Inferior parietal cortex (tissue), 1 donor: Measurements from ENCODE around the gene LEPR.
"Not testable (repeated sequence)": the region's sequence is repeated elsewhere in the genome, so short reads cannot be mapped to it uniquely, and the experiment has no call there.

Experiments
- DNase-seq: peaks from one replicate; pipeline ENCODE4 v3.0.0-alpha.2; 2016; ENCODE audit errors: extremely low spot score

LEPR gene

DNA sequence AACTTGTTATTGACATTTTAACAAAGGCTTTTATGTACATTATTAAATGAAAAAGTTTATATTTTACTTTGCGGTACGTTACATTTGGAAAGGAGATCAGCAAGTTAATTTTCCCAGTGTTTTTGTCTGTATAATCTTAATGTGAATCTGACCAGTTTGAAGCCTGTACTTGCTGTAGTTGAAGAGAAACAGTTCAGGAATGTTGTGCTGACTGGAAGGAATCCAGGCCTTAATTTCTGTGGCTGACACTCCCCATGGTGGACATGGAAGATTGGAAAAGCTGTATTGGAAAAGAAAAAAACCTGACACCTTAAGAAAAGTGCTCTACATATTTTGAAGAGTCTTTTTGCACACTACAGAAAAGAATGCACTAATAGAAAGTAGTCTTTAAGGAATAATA is 15.5 kb downstream of the LEPR start:
- no peak for DNase-seq

DNA sequence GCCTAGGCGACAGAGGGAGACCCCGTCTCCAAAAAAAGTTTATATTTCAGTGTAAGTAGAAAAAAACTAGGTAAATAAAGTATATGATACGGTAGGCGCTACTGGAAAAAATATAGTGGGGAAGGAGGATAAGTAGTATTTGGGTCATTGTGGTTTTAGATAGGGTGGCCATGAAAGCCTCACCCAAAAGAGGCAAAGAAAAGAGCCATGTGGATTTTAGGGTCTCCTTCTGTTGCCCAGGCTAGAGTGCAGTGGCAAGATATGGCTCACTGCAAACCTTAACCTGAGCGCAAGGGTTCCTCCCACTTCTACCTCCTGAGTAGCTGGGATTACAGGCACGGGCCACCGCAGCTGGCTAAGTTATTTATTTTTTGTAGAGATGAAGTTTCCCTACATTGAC is 17.1 kb downstream of the LEPR start:
- no peak for DNase-seq

DNA sequence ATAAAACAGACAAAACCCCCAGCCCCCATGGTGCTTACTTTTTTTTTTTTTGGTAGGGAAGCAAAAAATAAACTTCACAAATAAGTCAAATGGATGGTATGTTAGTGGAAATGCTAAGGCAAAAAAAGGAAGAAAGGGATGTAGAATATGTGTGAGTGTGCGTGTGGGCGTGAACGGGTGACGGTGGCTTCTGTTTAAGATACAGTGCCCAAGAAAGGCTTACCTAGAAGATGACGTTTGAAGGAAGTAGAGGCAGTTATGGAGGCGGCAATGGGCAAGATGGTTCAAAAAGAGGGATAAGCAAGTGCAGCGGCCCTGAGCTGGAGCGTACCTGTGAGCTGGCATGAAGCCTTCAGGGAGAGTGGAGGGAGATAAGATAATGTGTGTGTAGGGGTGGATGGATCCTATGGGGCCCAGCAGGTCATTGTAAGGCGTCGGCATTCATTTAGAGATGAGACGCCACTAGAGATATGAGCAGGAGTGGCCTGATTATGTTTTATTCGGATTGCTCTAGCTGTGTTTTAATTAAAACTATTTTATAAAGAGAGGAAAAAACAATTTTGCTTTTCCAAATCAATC is 19.9 kb downstream of the LEPR start:
- no peak for DNase-seq

DNA sequence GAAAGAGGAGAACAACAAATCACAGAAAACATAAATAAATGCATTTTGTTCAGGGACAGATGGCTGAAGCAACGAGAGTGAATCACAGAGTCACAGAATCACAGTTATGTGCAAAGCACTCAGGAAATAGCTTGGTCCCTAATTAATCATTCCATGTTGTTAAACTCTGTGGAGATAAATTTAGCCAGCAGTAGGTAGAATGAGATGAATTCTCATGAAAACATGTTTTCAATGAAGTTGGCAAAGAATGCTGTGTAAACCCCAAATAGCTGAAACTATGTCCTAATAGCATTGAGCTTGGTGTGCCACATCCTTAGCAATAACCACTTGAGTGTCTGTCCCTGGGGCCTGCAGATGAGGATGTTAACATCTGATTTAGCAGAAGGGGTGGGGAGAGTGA is 20.4 kb downstream of the LEPR start:
- no peak for DNase-seq

DNA sequence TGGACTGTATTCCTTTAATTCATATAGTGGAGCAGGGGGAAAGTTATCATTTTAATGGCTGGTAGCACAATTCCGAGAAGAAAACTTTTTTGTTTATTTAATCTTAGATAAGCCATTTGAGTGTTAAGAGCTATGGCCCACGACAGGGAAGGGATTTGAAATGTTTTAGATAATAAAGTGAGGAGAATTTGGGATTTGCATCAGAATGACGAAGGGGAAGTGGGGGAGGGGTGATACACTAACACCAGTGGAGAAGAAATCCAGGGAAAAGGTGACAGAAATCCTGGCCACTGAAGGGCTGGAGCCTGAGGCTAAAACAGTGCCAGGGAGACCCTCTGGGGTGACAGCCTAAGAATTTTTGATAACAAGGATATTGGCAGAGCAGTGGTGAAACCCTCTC is 21.0 kb downstream of the LEPR start:
- no peak for DNase-seq

DNA sequence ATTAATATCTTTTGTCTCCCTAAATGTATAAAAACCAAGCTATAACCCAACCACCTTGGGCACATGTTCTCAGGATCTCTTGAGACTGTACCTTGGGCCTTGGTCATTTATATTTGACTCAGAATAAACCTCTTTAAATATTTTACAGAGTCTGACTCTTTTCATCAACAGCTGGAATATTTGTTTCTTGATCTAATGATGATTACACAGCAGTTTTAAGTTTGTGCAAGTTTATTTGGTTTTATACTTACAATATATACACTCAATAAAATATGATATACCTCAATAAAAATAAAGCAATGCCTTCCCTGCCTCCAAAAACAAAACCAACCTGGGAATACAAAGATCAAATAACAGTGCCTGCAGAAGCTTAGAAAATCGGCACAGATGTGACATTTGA is 22.0 kb downstream of the LEPR start:
- no peak for DNase-seq

DNA sequence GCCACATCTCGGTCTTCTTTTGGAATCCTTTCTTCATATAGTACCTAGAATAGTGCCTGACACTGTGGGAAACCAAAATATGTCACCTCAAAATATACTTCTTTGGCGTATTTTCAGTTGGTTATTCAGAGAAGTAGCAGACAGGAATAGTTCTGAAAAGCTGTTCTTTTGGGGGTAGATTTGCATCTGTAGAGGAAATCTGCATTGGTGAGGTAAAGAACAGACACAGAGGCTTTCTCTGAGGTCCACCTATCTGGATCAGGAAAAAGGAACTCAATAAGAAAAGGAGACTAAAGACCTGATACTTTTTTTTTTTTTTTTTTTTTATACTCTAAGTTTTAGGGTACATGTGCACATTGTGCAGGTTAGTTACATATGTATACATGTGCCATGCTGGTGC is 23.2 kb downstream of the LEPR start:
- no peak for DNase-seq

DNA sequence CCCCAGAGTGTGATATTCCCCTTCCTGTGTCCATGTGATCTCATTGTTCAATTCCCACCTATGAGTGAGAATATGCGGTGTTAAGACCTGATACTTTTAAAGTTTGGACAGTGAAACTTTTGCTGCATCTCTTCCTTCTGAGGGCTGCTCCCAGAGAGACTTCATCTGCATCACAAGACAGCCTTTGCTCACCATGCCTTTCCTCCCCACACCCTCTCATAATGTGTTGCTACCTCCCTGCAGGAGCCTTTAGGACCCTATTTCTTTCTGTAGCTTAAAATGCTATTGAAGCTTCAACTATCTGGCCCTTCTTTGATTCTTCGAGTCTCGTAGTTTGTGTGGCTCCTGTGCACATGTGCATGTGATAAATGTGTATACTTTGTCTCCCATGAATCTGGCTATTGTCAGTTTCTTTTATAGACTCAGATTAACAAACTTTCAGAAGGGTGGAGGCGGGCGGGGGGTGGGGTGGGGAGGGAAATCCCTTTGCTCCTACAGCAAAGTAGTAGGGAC is 23.7 kb downstream of the LEPR start:
- DNase-seq: no peak

DNA sequence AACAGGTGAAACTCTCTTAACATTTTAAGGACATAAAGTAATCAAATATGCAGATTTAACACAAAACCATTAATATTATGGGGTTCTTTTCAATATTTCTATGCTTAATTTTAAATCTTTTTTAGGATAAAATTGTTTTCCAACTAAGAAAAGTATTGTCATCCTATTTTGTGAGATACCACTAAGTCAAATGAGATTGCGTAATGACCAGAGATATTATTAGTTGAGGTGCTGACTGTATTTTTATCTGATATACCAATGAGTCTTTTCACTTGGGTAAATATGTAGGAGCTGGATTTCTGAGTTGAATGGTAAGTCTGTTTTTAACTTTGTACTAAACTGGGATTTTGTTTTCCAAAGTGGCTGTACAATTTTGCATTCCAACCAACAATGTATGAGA is 25.4 kb downstream of the LEPR start:
- DNase-seq: no peak

DNA sequence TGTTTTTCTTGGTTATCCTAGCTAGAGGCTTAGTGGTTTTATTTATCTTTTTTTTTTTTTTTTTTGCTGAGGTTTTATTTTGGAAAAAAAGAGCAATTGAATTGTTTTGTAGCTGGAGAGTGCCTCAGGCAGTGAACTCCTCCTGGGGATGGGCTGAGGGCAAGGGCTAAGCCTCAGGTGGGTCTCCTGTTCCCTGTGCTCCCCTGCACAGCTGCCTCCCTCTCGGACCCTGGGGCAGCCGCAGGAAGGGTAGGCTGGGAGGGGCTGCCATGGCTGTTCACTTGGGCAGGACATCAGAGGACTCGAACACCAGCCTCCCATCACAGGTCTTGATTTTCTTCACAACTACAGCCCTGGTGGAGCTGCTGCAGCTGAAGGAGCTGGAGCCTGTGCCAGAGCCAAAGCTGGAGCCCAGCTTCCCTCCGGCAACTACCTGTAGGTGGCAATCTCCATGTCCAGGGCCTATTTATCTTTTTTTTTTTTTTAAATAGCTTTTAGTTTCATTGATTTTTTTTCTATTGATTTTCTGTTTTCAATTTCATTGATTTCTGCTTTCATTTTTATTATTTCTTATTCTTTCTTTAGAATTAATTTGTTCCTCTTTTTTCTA is 28.9 kb downstream of the LEPR start:
- DNase-seq: no peak

DNA sequence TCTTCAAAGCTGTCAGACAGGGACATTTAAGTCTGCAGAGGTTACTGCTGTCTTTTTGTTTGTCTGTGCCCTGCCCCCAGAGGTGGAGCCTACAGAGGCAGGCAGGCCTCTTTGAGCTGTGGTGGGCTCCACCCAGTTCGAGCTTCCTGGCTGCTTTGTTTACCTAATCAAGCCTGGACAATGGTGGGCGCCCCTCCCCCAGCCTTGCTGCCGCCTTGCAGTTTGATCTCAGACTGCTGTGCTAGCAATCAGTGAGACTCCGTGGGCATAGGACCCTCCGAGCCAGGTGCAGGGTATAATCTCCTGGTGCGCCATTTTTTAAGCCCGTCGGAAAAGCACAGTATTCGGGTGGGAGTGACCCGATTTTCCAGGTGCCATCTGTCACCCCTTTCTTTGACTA is 35.2 kb downstream of the LEPR start:
- DNase-seq: not testable (repeated sequence)

DNA sequence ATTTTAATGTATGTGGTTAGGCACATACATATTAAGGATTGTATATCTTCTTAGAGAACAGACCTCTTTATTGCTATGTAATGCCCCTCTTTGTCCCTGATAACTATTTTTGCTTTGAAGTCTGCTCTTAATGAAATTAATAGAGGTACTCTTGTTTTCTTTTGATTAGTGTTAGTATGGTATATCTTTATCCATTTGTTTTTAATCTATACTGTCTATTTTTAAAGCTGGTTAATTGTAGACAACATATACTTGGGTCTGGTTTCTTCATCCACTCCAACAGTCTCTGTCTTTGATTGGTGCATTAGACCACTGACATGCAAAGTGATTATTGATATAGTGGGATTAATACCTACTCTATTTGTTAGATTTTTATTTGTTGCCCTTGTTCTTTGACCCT is 36.0 kb downstream of the LEPR start:
- DNase-seq: no peak

DNA sequence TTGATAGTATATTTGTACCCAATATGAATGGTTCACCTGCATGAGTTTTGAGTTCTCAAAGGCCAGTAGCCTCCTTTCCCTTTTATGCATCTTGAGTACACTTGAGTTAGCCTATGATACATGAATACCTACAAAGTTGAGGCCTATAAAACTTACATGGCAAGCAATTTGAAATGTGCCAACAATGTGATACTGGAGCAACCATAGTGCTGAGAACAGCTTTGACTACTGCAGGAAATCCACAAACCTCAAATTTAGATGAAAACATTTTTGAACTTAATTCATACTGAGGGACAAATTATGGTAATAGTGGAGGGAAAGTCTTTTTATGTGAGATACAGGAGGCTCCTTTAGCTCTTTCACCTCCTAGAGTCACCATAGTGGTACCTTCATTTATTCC is 37.4 kb downstream of the LEPR start:
- DNase-seq: no peak

DNA sequence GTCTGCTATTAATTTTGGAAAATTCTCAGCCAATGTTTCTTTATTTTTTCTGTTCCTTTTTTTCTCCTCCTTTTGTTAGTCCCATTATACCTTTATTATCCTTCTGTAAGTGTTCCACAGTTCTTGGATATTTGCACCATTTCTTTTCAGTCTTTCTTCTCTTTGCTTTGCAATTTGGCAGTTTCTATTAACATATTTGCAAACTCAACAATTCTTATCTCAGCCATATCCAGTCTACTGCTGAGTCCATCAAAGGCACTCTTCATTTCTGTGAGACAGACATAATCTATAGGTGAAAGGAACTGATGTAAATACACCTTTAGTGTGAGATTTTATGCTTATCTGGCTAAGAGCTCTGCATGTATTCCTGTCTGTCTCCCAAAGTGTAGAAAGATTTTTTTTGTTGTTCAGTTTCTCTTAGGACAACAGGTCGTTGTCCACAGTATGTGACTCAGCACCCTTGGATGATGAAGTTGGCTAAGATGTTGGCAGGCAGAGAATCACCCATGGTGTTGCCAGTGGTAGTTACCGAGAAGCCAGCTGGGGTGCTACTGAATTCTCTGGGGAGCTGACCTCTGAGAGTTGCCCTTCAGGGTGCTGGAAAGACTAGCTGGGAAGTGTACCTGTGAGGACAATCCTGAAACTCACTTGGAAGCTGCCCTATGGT is 38.4 kb downstream of the LEPR start:
- DNase-seq: no peak

DNA sequence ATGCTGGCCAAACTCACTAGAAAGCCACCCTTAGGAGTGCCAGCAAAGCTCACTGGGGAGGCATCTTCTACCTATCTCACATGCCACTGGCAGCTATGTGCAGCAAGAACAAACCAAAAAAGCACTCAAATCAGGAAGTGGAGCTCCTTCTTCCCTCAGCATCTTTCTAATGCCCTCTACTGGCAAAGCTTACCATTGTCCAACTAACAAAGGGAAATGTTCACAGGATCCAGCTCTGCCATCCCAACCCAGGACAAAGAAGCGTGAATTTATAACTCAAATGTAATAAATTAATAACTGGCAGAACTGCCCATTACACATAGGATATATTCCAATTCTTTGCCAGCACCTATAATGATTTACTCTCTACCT is 38.9 kb downstream of the LEPR start:
- peak; percentile 36 for DNase-seq

DNA sequence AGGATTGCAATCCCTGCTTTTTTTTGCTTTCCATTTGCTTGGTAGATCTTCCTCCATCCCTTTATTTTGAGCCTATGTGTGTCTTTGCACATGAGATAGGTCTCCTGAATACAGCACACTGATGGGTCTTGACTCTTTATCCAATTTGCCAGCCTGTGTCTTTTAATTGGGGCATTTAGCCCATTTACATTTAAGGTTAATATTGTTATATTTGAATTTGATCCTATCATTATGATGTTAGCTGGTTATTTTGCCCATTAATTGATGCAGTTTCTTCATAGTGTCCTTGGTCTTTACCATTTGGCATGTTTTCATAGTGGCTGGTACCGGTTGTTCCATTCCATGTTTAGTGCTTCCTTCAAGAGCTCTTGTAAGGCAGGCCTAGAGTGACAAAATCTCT is 45.4 kb downstream of the LEPR start:
- DNase-seq: not testable (repeated sequence)

DNA sequence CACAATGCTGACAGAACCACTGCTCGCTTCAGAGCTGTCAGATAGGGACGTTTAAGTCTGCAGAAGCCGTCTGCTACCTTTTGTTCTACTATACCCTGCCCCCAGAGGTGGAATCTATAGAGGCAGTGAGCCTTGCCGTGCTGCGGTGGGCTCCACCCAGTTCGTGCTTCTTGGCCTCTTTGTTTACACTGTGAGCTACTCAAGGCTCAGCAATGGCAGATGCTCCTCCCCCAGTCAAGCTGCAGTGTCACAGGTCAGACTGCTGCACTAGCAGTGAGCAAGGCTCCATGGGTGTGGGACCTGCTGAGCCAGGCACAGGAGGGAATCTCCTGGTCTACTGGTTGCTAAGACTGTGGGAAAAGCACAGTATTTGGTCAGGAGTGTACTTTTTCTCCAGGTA is 47.1 kb downstream of the LEPR start:
- DNase-seq: no peak

DNA sequence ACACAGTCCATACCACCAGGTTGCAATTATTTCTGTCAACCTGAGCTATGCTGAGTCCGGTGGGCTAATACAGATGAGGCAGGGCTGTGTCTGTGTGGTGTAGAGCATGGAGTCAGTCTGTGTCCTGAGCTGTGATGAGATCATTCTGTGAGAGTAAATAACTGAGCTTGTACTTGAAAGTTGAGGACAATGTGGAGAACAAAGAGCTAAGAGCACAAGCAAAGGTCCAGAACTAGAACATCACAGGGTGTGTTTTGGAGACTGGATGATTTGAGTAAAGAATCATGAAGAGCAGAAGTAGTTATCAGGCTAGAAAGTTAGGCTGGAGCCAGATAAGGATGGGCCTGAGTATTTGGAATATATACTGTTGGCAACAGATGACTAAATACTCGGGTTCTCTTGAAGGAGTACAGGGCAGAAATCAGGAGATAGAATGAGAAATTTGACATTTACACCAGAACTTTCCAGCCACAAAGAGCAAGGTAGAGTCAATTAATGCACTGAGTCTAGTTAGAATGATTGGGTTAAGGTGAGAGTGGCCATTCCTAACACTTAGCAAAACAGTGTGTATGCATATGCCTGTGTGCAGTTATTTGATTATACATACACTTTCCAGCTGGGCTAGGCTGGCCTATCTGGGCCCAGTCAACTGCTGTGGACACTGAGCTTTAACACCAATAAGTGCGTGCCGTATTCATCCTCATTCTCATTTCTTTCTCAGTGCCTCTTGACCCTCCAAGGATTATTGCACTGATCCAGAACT is 48.8 kb downstream of the LEPR start:
- DNase-seq: no peak

DNA sequence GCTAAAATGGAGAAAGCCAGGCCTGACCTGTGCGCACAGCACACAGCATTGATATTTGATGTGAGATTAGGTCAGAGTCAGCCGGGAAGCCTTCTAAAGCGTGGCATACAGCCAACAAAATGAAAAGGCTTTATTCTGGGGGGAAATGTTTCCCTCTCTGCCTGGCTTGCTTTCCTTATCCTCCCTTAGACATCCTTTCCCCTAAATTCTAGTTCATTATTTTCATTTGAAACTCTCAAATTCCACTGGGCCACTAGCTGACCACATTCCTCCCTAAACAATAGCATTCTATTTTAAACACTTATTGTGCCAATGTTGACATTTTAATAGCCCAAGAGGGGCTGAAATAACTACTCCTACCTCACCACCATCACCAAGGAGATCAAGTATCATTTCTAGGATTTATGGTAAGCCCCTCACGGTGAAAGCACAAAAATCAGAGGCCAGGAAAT is 49.4 kb downstream of the LEPR start:
- no peak for DNase-seq
